SK-N-MC (cell line): Measurements from ENCODE around the gene MRPS6.

Experiments
- EZH2 ChIP-seq: fragments of 200-600 bp; sonication (generic); IDR thresholded peaks from one replicate; pipeline ENCODE4 v1.6.1; 2017; ENCODE audit warnings: antibody characterized with exemption
- FOXP2 ChIP-seq: optimal IDR thresholded peaks from 2 replicates; pipeline ENCODE3; 2011; ENCODE audit warnings: mild to moderate bottlenecking, moderate library complexity; ENCODE audit not compliant: insufficient read depth; ENCODE audit errors: extremely low read length, control extremely low read depth
- POLR2AphosphoS5 ChIP-seq: IDR thresholded peaks from 2 replicates; pipeline ENCODE4 v1.6.1; 2012; ENCODE audit warnings: mild to moderate bottlenecking, low read depth, low read length, borderline replicate concordance

DNA sequence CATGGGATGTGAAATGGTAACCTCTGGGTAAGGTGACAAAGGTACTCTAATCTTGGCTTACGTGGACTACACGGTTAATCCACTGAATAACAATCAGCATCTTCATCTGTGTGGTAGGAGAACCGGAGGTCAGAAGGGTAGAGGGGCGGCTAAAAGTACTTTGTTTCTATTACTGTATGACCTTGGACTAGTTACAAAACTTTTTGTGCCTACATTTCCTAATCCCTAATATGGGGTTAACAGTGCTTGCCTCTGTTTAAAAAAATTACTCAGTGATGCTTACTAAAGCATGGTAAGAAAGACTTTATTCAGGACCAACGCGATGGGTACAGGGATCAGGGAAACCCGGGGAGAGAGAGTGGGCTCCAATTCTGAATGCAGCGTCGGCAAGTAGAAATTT, 1.7 kb upstream of the MRPS6 start:
- TF ChIP-seq EZH2 (no peak), POLR2AphosphoS5 (no peak), FOXP2 (no peak)
